ENCODE measurements around the gene HAUS5.

The HAUS5 gene

GRCh38 chr19:35619290-35619923 is 6.9 kb downstream of the HAUS5 start:
- DNase-seq (ENCODE audit: low spot score): no peak
- H3K36me3 Mint-ChIP-seq (ENCODE audit: low read depth): peaks cover 15% of the 10 kb centered on the region
- H3K27ac Mint-ChIP-seq: no peak overlapping the region
- H3K4me3 Mint-ChIP-seq: no peak overlapping the region
- no peaks in the 10 kb centered on the region for H3K4me1 Mint-ChIP-seq (ENCODE audit: low read depth)
- H3K27me3 Mint-ChIP-seq (ENCODE audit: low read depth): no peaks in the 10 kb centered on the region
- H3K9me3 Mint-ChIP-seq: no peaks in the 10 kb centered on the region

- Mint-ChIP-seq H3K4me3 (no peak overlapping the region), H3K27ac (no peak overlapping the region), H3K4me1 (ENCODE audit: low read depth) (no peaks in the 10 kb centered on the region), H3K27me3 (ENCODE audit: low read depth) (no peaks in the 10 kb centered on the region), H3K36me3 (ENCODE audit: low read depth) (peaks cover 13% of the 10 kb centered on the region), H3K9me3 (no peaks in the 10 kb centered on the region)
- DNase-seq (ENCODE audit: low spot score): no peak
These were observed 7.5 kb downstream of the HAUS5 start for GRCh38 chr19:35620001-35620400.

GRCh38 chr19:35621708-35622107 is 9.2 kb downstream of the HAUS5 start:
- peaks cover 5% of the 10 kb centered on the region for H3K36me3 Mint-ChIP-seq (ENCODE audit: low read depth)
- H3K9me3 Mint-ChIP-seq: no peaks in the 10 kb centered on the region
- H3K4me1 Mint-ChIP-seq (ENCODE audit: low read depth): no peaks in the 10 kb centered on the region
- no peak overlapping the region for H3K4me3 Mint-ChIP-seq
- DNase-seq (ENCODE audit: low spot score): no peak
- H3K27ac Mint-ChIP-seq: peak overlapping the region; percentile 72
- no peaks in the 10 kb centered on the region for H3K27me3 Mint-ChIP-seq (ENCODE audit: low read depth)

- Mint-ChIP-seq H3K36me3 (ENCODE audit: low read depth) (peaks cover 5% of the 10 kb centered on the region), H3K27me3 (ENCODE audit: low read depth) (no peaks in the 10 kb centered on the region), H3K27ac (peak overlapping the region; percentile 4), H3K4me1 (ENCODE audit: low read depth) (no peaks in the 10 kb centered on the region), H3K9me3 (no peaks in the 10 kb centered on the region), H3K4me3 (no peak overlapping the region)
- no peak for DNase-seq (ENCODE audit: low spot score)
These were observed 10.2 kb downstream of the HAUS5 start for GRCh38 chr19:35622750-35623149.

GRCh38 chr19:35623327-35624010 is 10.9 kb downstream of the HAUS5 start:
- no peak for DNase-seq (ENCODE audit: low spot score)
- Mint-ChIP-seq H3K4me1 (ENCODE audit: low read depth) (peaks cover 2% of the 10 kb centered on the region), H3K4me3 (no peak overlapping the region), H3K27ac (no peak overlapping the region), H3K36me3 (ENCODE audit: low read depth) (peaks cover 5% of the 10 kb centered on the region), H3K27me3 (ENCODE audit: low read depth) (no peaks in the 10 kb centered on the region), H3K9me3 (no peaks in the 10 kb centered on the region)

- H3K4me1 Mint-ChIP-seq (ENCODE audit: low read depth): peaks cover 8% of the 10 kb centered on the region
- H3K27me3 Mint-ChIP-seq (ENCODE audit: low read depth): no peaks in the 10 kb centered on the region
- peak overlapping the region; percentile 99 for H3K4me3 Mint-ChIP-seq
- H3K27ac Mint-ChIP-seq: peak overlapping the region; percentile 99
- H3K9me3 Mint-ChIP-seq: no peaks in the 10 kb centered on the region
- peaks cover 27% of the 10 kb centered on the region for H3K36me3 Mint-ChIP-seq (ENCODE audit: low read depth)
- no peak for DNase-seq (ENCODE audit: low spot score)
These were observed 15.7 kb downstream of the HAUS5 start for GRCh38 chr19:35628264-35628564.

GRCh38 chr19:35628565-35629331 is 16.2 kb downstream of the HAUS5 start, which contains the start of gene RBM42:
TSS of gene RBM42 (plus strand) at chr19:35629036. CDS start at chr19:35629154, 118 bp downstream.
- Mint-ChIP-seq H3K4me3 (peak within 1 kb of the TSS; percentile 99), H3K9me3 (no peaks in the 10 kb centered on the region), H3K4me1 (ENCODE audit: low read depth) (peaks cover 8% of the 10 kb centered on the region), H3K27ac (peak within 1 kb of the TSS; percentile 99), H3K27me3 (ENCODE audit: low read depth) (no peaks in the 10 kb centered on the region), H3K36me3 (ENCODE audit: low read depth) (peaks cover 30% of the 10 kb centered on the region)
- peak; percentile 96 for DNase-seq (ENCODE audit: low spot score)

- peak overlapping the region; percentile 99 for H3K4me3 Mint-ChIP-seq
- no peaks in the 10 kb centered on the region for H3K27me3 Mint-ChIP-seq (ENCODE audit: low read depth)
- H3K4me1 Mint-ChIP-seq (ENCODE audit: low read depth): peaks cover 8% of the 10 kb centered on the region
- H3K9me3 Mint-ChIP-seq: no peaks in the 10 kb centered on the region
- H3K36me3 Mint-ChIP-seq (ENCODE audit: low read depth): peaks cover 33% of the 10 kb centered on the region
- DNase-seq (ENCODE audit: low spot score): no peak
- peak overlapping the region; percentile 99 for H3K27ac Mint-ChIP-seq
These were observed 16.7 kb downstream of the HAUS5 start for GRCh38 chr19:35629332-35629633.

- H3K27ac Mint-ChIP-seq: no peak overlapping the region
- H3K27me3 Mint-ChIP-seq (ENCODE audit: low read depth): no peaks in the 10 kb centered on the region
- H3K36me3 Mint-ChIP-seq (ENCODE audit: low read depth): peaks cover 51% of the 10 kb centered on the region
- H3K4me1 Mint-ChIP-seq (ENCODE audit: low read depth): peaks cover 5% of the 10 kb centered on the region
- no peaks in the 10 kb centered on the region for H3K9me3 Mint-ChIP-seq
- no peak overlapping the region for H3K4me3 Mint-ChIP-seq
- no peak for DNase-seq (ENCODE audit: low spot score)
These were observed 21.3 kb downstream of the HAUS5 start for GRCh38 chr19:35633727-35634440.

GRCh38 chr19:35636651-35637050 is 24.1 kb downstream of the HAUS5 start:
- Mint-ChIP-seq H3K4me3 (no peak overlapping the region), H3K36me3 (ENCODE audit: low read depth) (peaks cover 41% of the 10 kb centered on the region), H3K9me3 (no peaks in the 10 kb centered on the region), H3K27me3 (ENCODE audit: low read depth) (no peaks in the 10 kb centered on the region), H3K27ac (no peak overlapping the region), H3K4me1 (ENCODE audit: low read depth) (peaks cover 7% of the 10 kb centered on the region)
- no peak for DNase-seq (ENCODE audit: low spot score)

- Mint-ChIP-seq H3K27ac (no peak overlapping the region), H3K4me3 (no peak overlapping the region), H3K36me3 (ENCODE audit: low read depth) (peaks cover 36% of the 10 kb centered on the region)
These were observed 24.6 kb downstream of the HAUS5 start for GRCh38 chr19:35637165-35637564.

GRCh38 chr19:35639321-35639639 is 26.7 kb downstream of the HAUS5 start:
- Mint-ChIP-seq H3K4me3 (no peak overlapping the region), H3K27me3 (ENCODE audit: low read depth) (no peaks in the 10 kb centered on the region), H3K9me3 (no peaks in the 10 kb centered on the region), H3K4me1 (ENCODE audit: low read depth) (peaks cover 16% of the 10 kb centered on the region), H3K36me3 (ENCODE audit: low read depth) (peaks cover 21% of the 10 kb centered on the region), H3K27ac (peak overlapping the region; percentile 48)
- DNase-seq (ENCODE audit: low spot score): no peak

More at GRCh38 chr19:35637165-35637564, 24.6 kb downstream of the HAUS5 start:
- peaks cover 8% of the 10 kb centered on the region for H3K4me1 Mint-ChIP-seq (ENCODE audit: low read depth)
- DNase-seq (ENCODE audit: low spot score): no peak
- no peaks in the 10 kb centered on the region for H3K9me3 Mint-ChIP-seq
- no peaks in the 10 kb centered on the region for H3K27me3 Mint-ChIP-seq (ENCODE audit: low read depth)

- Mint-ChIP-seq H3K9me3 (no peaks in the 10 kb centered on the region), H3K27ac (peak overlapping the region; percentile 48), H3K4me3 (no peak overlapping the region), H3K27me3 (ENCODE audit: low read depth) (no peaks in the 10 kb centered on the region), H3K36me3 (ENCODE audit: low read depth) (peaks cover 20% of the 10 kb centered on the region), H3K4me1 (ENCODE audit: low read depth) (peaks cover 20% of the 10 kb centered on the region)
- no peak for DNase-seq (ENCODE audit: low spot score)
These were observed 27.3 kb downstream of the HAUS5 start for GRCh38 chr19:35639863-35640262.
